A673 (cell line): ENCODE measurements around the gene SVIL. TPM values are rescaled to one million over a fixed set of nuclear protein-coding genes. Genes with fewer than 3 reads are reported as not detected.

ENCODE experiments used
- BruUV-seq: library from RNA; stranded (reverse); fragments of 400-500 nt; replicated peaks from 2 replicates; lab custom pipeline; 2021; lab: Mats Ljungman, UMichigan
- CTCF ChIA-PET: fragments of 300-600 bp; sonication (Branson Sonifier 250); formaldehyde crosslinking; loops from one replicate; lab custom pipeline; 2022; ENCODE audit warnings: antibody characterized with exemption; lab: Charles Lee
- POLR2A ChIA-PET: fragments of 300-600 bp; sonication (Branson Sonifier 250); formaldehyde crosslinking; loops from one replicate; lab custom pipeline; 2022; ENCODE audit warnings: antibody characterized with exemption; ENCODE audit not compliant: low non-redundant PET; lab: Charles Lee
- DNase-seq: peaks from one replicate; pipeline ENCODE4 v3.0.0-alpha.2; 2015; ENCODE audit warnings: low spot score
- H3K27ac ChIP-seq: fragments of 200-600 bp; sonication (generic); 2 replicates; pipeline ENCODE4 v1.5.1; 2016; ENCODE audit warnings: mixed run types, low read depth, mild to moderate bottlenecking, mixed read lengths, antibody characterized with exemption, low read length; ENCODE audit not compliant: poor library complexity, severe bottlenecking
- H3K27me3 ChIP-seq: fragments of 200-600 bp; sonication (generic); replicated peaks from 2 replicates; pipeline ENCODE4 v1.6.1; 2017; ENCODE audit warnings: mixed run types, low read depth, mild to moderate bottlenecking, mixed read lengths, antibody characterized with exemption, low read length; ENCODE audit not compliant: insufficient read depth, poor library complexity
- H3K36me3 ChIP-seq: fragments of 200-600 bp; sonication (generic); 2 replicates; pipeline ENCODE4 v1.6.1; 2016; ENCODE audit warnings: mixed run types, mild to moderate bottlenecking, mixed read lengths, antibody characterized with exemption, low read length; ENCODE audit not compliant: insufficient read depth, poor library complexity, severe bottlenecking
- H3K4me1 ChIP-seq: fragments of 200-600 bp; sonication (generic); 2 replicates; pipeline ENCODE4 v1.6.1; 2017; ENCODE audit warnings: mixed run types, mild to moderate bottlenecking, mixed read lengths, antibody characterized with exemption, low read length; ENCODE audit not compliant: insufficient read depth, poor library complexity, severe bottlenecking
- H3K4me3 ChIP-seq: fragments of 200-600 bp; sonication (generic); 2 replicates; pipeline ENCODE4 v1.5.1; 2016; ENCODE audit warnings: low read depth, mixed run types, mild to moderate bottlenecking, mixed read lengths, low read length; ENCODE audit not compliant: poor library complexity, severe bottlenecking
- H3K9me3 ChIP-seq: fragments of 200-600 bp; sonication (generic); 2 replicates; pipeline ENCODE4 v1.6.1; 2016; ENCODE audit warnings: mixed run types, low read depth, mild to moderate bottlenecking, mixed read lengths, antibody characterized with exemption, low read length; ENCODE audit not compliant: poor library complexity, severe bottlenecking
- CTCF ChIP-seq: fragments of 300-800, 200-600 bp; sonication (generic); conservative IDR thresholded peaks from 2 replicates; pipeline ENCODE4 v1.5.1; 2017; ENCODE audit warnings: low read depth, mild to moderate bottlenecking, antibody characterized with exemption, low read length, moderate library complexity, mixed read lengths
- EZH2 ChIP-seq: fragments of 200-600 bp; sonication (generic); IDR thresholded peaks from 2 replicates; pipeline ENCODE4 v1.6.1; 2017; ENCODE audit warnings: borderline replicate concordance, low read depth, mild to moderate bottlenecking, mixed read lengths, antibody characterized with exemption, low read length; ENCODE audit not compliant: poor library complexity, severe bottlenecking
- intact Hi-C: fragments of 100-400 bp; cut with micrococcal nuclease; formaldehyde crosslinking; loops from one replicate; pipeline ENCODE4 v1.10.0; 2022; ENCODE audit not compliant: unreplicated experiment
- total RNA-seq: library from RNA; stranded (reverse); gene quantifications from 2 replicates; pipeline ENCODE4 v1.2.3, GENCODE V29; 2021

Gene SVIL
- total RNA-seq, 1 experiment from 2014 or later: 31.9 TPM

- no peak for DNase-seq
- peaks cover 31% of the 10 kb centered on the region for H3K4me1 ChIP-seq
- TF ChIP-seq EZH2: no peak
- no peak for TF ChIP-seq CTCF
These were observed 15.8 kb upstream of the SVIL start for GRCh38 chr10:29650552-29650944.

GRCh38 chr10:29649561-29650551, 15.1 kb upstream of the SVIL start:
- no TSS peak for BruUV-seq
- intact Hi-C loops: no loop called here
- TF ChIP-seq CTCF: no peak
- TF ChIP-seq EZH2: no peak
- Histone ChIP-seq H3K27me3 (no peaks in the 10 kb centered on the region), H3K36me3 (no peaks in the 10 kb centered on the region), H3K9me3 (no peaks in the 10 kb centered on the region), H3K4me3 (no peak overlapping the region), H3K27ac (no peak overlapping the region), H3K4me1 (peaks cover 38% of the 10 kb centered on the region)
- no peak for DNase-seq
- ChIA-PET POLR2A (interaction anchor here (0.6 kb wide), 1 partner anchor 14 kb away, joined by 5 read pairs; no protein-coding TSS in a partner anchor), CTCF (interaction anchor here (0.5 kb wide), 1 partner anchor 744 kb away, joined by 3 read pairs; no protein-coding TSS in a partner anchor)

More at GRCh38 chr10:29650552-29650944, 15.8 kb upstream of the SVIL start:
- Histone ChIP-seq H3K27me3 (no peaks in the 10 kb centered on the region), H3K4me3 (no peak overlapping the region), H3K27ac (no peak overlapping the region), H3K36me3 (no peaks in the 10 kb centered on the region), H3K9me3 (no peaks in the 10 kb centered on the region)
- ChIA-PET CTCF (interaction anchor here (0.5 kb wide), 1 partner anchor 743 kb away, joined by 3 read pairs; no protein-coding TSS in a partner anchor), POLR2A (no interaction called here)
- no TSS peak for BruUV-seq
- intact Hi-C loops: no loop called here

- Histone ChIP-seq H3K27ac (peak overlapping the region; percentile 27), H3K4me1 (peaks cover 42% of the 10 kb centered on the region), H3K4me3 (no peak overlapping the region), H3K36me3 (no peaks in the 10 kb centered on the region), H3K9me3 (no peaks in the 10 kb centered on the region), H3K27me3 (no peaks in the 10 kb centered on the region)
- intact Hi-C loops: no loop called here
- TF ChIP-seq CTCF (no peak), EZH2 (no peak)
- no TSS peak for BruUV-seq
- CTCF ChIA-PET: no interaction called here
- DNase-seq: no peak
- POLR2A ChIA-PET: interaction anchor here (0.6 kb wide), 1 partner anchor 13 kb away, joined by 5 read pairs; no protein-coding TSS in a partner anchor
These were observed 14.2 kb upstream of the SVIL start for GRCh38 chr10:29648983-29649268.
